22Rv1 (cell line): Measurements from ENCODE around the gene NRIP1.
A peak's percentile ranks its signal among the peaks of the same experiment; 100 is the strongest.

Experiments used
- H3K27ac ChIP-seq: fragments of 450-650 bp; 2 replicates; pipeline ENCODE4 v1.5.1; 2017
- ZFX ChIP-seq: fragments of 450-650 bp; IDR thresholded peaks from 2 replicates; pipeline ENCODE4 v1.6.1; 2017; ENCODE audit warnings: antibody characterized with exemption, borderline replicate concordance
- TF ChIP-seq, protein P1 (sequence below): fragments of 450-650 bp; IDR thresholded peaks from 2 replicates; pipeline ENCODE4 v1.5.1; 2017; ENCODE audit warnings: mild to moderate bottlenecking

NRIP1 gene

DNA sequence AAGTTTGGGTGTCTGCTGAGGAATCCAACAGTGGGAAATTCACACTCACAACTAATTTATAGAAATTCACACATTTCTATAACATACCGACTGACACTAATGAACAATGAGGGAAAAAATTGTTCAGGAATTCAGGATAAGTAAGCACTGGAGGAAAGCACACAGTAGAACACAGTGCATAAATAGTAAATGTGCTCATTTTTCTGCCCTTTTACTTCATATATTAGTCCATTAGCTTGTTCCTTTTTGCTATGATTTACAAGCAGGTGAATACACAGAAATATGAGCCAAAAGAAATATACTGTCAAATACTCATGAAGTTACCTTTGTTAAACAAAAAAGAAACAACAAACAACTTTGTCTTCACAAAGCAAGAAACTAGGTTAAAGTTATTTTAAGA, 11.3 kb downstream of the NRIP1 start:
- peak overlapping the region; percentile 23 for H3K27ac ChIP-seq
- TF ChIP-seq, protein P1, sequence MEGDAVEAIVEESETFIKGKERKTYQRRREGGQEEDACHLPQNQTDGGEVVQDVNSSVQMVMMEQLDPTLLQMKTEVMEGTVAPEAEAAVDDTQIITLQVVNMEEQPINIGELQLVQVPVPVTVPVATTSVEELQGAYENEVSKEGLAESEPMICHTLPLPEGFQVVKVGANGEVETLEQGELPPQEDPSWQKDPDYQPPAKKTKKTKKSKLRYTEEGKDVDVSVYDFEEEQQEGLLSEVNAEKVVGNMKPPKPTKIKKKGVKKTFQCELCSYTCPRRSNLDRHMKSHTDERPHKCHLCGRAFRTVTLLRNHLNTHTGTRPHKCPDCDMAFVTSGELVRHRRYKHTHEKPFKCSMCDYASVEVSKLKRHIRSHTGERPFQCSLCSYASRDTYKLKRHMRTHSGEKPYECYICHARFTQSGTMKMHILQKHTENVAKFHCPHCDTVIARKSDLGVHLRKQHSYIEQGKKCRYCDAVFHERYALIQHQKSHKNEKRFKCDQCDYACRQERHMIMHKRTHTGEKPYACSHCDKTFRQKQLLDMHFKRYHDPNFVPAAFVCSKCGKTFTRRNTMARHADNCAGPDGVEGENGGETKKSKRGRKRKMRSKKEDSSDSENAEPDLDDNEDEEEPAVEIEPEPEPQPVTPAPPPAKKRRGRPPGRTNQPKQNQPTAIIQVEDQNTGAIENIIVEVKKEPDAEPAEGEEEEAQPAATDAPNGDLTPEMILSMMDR, result no peak
- no peak for TF ChIP-seq ZFX

GRCh38 chr21:15052459-15052763, 12.4 kb downstream of the NRIP1 start:
- no peak overlapping the region for H3K27ac ChIP-seq
- TF ChIP-seq, protein P1, result no peak
- no peak for TF ChIP-seq ZFX

DNA sequence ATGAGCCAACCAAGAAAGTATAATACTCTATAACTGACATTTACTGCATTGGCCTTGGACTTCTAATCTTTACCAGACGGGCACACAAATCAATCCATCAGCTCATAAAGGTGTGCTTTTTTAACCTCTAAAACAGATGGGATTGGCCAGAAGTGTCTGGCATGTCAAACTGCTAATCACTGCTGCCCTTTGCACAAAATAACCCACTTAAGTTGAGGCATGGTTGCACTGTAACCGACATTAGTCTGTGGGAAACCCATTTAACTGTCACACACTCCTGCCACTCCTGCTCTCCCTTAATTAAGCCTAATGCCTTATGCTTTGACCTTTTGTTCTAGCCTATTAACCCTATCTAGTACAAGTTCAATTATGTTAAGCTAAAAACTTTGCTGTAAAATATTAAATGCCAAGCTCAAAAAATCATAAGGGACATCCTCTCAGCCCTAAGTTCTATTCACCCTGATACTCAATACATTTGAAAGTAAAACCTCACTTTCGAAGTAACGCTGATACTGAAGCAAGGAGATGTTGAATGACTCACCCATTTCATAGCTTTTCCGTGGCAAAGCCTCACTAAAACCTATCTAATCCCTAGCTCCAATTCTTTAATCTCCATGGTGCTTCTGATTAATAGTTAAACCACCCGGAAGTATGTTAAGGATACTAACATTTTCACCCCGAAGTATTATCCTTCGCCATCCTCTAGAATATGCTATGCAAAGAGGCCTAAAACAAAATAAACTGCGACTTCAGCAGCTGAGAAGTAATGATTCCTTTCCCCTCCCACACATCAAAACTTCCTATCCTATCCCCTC, 12.9 kb downstream of the NRIP1 start:
- no peak for TF ChIP-seq ZFX
- TF ChIP-seq, protein P1, result no peak
- no peak overlapping the region for H3K27ac ChIP-seq

GRCh38 chr21:15050568-15051377, 14.0 kb downstream of the NRIP1 start:
- no peak for TF ChIP-seq ZFX
- TF ChIP-seq, protein P1, result no peak
- no peak overlapping the region for H3K27ac ChIP-seq

DNA sequence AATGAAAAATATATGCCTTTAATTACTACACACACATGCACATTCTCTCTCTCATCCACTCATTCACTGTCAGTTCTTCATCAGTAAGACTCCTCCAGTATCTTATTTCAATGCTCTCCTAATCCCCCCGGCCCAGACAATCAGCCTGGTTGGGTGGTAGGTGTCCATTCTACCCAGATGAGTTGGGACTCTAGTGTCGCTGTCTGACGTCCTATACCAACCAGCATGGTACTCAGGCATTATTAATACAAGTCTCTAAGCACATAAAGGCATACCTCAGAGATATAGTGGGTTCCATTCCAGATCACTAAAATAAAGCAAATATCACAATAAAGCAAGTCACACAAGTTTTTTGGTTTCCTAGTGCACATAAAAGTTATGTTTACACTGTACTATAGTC, 19.8 kb downstream of the NRIP1 start:
- TF ChIP-seq ZFX, result no peak
- TF ChIP-seq, protein P1, result no peak
- H3K27ac ChIP-seq, result no peak overlapping the region

DNA sequence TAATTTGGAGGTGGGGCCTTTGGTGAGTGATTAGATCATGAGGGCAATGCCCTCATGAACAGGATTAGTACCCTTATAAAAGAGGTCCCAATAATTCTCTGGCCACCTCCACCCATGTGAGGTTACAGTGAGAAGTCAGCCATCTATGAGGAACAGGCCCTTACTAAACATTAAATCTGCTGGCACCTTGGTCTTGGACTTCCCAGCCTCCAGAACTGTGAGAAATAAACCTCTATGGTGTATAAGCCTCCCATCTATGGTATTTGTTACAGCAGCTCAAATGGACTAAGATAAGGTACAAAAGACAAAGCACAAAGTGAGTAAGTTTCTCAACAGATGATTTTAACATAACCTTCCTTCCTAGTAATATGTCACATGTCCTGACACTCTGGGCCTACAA, 22.3 kb downstream of the NRIP1 start:
- TF ChIP-seq, protein P1, result no peak
- no peak for TF ChIP-seq ZFX
- no peak overlapping the region for H3K27ac ChIP-seq
